ENCODE data around the gene PDXK.
A peak's percentile ranks its signal among the peaks of the same experiment; 100 is the strongest.

The PDXK gene

GRCh38 chr21:43783098-43783700 lies 64.3 kb downstream of the PDXK start:
- no peak for DNase-seq

GRCh38 chr21:43785134-43785533 lies 66.2 kb downstream of the PDXK start:
- no peak for DNase-seq

GRCh38 chr21:43786300-43786806 lies 67.4 kb downstream of the PDXK start:
- no peak for DNase-seq

DNA sequence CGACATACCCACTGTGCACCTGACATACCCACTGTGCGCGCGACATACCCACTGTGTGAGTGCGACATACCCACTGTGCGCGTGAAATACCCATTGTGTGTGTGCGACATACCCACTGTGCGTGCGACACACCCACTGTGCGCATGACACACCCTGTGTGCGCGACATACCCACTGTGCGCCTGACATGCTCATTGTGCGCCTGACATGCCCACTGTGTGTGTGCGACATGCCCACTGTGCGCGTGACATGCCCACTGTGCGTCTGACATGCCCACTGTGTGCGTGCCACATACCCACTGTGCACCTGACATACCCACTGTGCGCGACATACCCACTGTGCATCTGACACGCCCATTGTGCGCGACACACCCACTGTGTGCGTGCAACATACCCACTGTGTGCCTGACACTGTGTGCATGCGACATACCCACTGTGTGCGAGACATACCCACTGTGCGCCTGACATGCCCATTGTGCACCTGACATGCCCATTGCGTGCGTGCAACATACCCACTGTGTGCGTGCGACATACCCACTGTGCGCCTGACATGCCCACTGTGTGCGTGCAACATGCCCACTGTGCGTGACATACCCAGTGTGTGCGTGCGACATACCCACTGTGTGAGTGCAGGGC lies 68.0 kb downstream of the PDXK start:
- DNase-seq: no peak

GRCh38 chr21:43789276-43790009 lies 70.5 kb downstream of the PDXK start, which contains the start of gene RRP1:
RRP1 (plus strand) TSS chr21:43789577; CDS start chr21:43789630, 53 bp downstream.
- DNase-seq: peak; percentile 92

DNA sequence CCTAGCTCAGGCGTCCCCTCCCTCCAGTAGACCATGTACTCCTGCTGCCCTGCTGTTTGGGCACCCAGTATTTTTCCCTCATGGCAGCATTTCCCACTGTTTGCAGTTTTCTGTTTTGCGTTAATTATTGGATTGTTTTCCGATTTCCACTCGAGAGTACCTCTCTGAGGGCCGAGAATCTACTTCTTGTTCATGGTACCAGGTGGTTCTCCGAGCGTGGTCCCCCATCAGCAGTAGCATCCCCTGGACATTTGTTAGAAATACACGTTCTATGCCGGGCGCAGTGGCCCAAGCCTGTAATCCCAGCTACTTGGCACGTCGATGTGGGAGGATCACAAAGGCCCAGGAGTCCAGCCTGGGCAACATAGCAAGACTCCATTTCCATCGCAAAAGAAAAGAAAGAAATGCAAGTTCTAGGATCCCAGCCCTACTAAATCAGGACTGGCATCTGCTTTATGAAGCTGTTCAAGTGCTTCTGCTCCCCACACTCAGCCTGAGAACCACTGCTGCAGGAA lies 71.1 kb downstream of the PDXK start:
- no peak for DNase-seq

DNA sequence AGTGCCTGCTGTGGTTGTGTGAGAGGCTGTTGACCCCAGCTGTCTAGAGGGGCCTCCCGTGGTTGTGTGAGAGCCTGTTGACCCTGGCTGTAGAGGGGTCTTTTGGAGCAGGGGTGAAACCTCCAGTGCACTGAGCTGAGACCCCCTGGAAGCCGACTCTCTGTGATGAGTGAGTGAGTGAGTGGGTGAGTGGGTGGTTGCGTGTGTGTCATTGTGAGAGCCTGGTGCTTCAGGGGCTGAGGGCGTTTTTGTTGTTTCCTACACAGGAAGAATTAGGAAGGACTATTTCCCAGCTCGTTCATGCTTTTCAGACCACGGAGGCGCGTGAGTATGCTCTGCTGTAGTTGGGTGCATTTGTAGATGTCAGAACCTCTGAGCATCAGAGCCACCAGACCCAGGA lies 73.5 kb downstream of the PDXK start:
- no peak for DNase-seq

DNA sequence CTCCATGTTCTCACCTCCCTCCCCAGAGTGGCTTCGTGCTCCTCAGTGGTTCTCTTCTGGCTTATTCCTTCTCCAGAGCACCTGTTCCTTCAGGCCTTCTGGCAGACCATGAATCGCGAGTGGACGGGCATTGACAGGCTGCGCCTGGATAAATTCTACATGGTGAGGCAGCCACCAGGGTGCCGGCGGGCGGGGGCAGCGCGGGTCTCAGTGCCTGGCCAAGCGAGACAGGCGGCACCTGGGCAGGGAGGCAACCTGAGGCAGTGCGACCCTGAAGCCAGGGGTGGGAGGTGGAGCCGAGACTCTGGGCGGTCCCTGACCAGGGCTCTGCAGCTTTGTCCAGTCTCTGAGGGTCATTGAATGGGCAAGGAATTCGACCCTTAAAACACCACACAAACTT lies 74.3 kb downstream of the PDXK start:
- no peak for DNase-seq

DNA sequence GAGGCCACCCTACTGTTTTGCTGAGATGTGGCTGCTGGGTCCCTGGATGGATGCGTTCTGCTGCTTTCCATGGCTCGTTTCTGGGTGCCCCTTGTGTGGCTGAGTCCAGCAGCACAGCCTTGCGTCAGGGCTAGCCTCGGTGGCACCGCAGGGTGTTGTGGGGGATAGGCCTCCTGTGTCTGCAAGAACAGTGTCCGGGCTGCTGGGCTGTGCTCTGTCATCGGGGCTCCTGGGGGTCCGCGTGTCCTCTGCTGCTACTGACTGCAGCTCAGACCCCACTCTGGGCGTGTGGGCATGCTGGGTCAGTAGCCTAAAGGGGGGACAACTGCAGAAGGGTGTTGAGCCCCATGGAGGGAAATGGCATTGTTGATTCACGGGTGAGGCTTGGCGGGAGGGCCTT lies 75.4 kb downstream of the PDXK start:
- DNase-seq: no peak

DNA sequence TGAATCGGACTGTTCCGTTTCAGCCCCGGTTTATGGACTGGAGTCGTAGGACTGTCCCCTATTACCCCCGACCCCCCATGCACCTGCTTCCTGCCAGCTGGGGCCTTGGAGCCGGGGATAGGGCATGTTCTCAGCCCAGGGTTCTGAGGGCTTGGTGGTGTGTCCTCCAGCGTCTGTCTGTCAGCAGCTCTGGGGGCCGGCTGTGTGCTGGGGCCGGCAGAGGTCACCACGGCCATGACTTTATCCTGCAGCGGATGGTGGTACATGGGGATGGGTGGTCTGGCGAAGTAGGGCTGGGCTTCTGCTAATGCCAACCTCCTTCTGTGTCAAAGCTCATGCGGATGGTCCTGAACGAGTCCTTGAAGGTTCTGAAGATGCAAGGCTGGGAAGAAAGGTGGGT lies 75.9 kb downstream of the PDXK start:
- DNase-seq: no peak

GRCh38 chr21:43797415-43797814 lies 78.5 kb downstream of the PDXK start:
- no peak for DNase-seq

DNA sequence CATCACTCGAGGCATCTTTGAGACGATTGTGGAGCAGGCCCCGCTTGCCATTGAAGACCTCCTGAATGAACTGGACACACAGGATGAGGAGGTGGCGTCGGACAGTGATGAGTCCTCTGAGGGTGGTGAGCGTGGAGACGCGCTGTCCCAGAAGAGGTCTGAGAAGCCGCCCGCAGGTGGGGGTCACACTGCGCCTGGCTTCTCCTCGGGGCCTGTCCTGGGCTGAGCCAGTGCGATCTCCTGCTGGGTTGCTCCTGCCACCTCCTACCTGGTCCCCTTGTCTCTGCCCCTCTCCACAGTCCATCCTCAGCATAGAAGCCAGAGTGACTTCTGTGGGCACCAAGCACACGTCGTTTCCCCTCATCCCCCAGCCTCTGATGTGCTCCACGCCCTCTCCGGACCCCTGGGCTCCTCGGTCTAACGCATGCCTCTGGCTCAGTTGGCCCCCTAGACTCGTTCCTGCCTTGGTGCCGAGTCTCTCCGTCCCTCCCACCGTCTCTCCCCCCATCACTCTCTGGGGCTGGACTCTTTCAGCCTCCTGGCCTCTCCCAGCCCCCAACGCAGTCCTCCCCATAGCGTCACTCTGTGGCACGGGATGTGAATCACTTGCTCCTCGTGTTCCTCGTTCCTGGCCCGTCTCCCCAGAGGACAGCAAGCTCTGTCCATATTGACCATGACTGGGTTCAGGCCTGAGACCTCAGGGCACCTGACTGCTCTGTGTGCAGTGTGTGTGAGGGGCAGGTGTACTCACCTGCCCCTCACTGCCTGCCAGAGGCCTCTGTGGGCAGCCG lies 79.2 kb downstream of the PDXK start:
- DNase-seq: no peak

- DNase-seq: no peak
Measured at GRCh38 chr21:43799301-43799840, 80.4 kb downstream of the PDXK start.

GRCh38 chr21:43800124-43800523 lies 81.2 kb downstream of the PDXK start:
- no peak for DNase-seq

- no peak for DNase-seq
Measured at GRCh38 chr21:43800566-43800965, 81.6 kb downstream of the PDXK start.

DNA sequence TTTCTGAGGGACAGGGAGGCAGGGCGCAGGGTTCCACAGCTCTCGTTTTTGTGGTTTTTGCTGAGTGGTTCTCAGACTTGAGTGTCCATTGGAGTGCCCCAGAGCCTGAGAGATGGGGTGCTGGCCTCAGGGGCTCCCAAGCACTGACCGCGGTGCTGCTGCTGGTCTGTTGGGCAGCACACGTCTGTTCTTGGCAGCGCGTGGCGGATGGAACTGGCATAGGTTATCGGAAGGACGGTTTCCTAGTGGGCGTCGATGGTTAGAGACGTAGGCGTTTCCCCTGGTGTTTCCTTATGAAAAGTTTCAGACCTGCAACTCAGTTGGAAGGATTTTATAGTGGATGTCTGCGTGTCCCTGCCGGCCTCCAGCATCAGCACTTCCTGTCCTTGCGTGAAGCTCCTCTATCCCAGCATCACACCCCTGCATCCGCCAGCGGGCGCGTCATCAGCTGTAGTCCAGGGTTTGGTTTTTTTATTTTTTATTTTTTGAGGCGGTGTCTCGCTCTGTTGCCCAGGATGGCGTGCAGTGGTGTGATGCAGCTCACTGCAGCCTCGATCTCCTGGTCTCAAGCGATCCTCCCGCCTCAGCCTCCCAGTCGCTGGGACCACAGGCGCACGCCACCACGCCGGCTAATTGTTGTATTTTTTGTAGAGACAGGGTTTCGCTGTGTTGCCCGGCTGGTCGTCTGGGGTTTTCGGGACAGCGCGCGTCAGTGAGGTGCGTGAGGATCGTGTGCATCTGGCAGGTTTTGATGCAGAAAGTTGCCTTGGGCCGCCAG lies 82.3 kb downstream of the PDXK start:
- DNase-seq: no peak

DNA sequence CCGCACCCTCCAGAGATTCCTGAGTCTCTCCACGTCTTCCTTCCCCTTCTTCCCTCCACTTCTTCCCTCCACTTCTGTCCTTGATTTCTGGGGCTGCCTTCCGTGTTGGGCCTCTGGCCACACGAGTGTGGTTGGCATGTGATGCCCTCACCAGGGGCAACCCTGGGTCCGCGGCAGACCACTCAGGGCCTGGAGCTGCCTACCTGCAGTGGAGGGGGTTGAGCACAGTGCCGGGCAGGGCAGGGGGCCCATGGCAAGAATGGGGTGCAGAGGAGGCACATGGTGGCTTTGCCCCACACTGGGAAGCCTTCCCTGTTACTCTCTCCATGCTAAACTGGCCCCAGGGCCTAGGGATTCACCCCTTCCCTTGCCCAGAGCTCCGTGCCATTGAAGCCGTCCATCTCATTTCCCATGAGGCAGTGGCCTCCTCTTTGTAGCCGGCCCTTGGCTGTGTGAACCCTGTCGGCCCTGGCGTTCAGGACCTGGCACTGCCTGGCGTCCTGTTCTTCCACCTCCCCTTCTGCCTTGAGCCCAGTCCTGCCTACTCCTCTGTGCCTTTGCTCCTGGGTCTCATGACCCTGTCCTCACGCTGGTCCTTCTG lies 83.9 kb downstream of the PDXK start:
- no peak for DNase-seq

DNA sequence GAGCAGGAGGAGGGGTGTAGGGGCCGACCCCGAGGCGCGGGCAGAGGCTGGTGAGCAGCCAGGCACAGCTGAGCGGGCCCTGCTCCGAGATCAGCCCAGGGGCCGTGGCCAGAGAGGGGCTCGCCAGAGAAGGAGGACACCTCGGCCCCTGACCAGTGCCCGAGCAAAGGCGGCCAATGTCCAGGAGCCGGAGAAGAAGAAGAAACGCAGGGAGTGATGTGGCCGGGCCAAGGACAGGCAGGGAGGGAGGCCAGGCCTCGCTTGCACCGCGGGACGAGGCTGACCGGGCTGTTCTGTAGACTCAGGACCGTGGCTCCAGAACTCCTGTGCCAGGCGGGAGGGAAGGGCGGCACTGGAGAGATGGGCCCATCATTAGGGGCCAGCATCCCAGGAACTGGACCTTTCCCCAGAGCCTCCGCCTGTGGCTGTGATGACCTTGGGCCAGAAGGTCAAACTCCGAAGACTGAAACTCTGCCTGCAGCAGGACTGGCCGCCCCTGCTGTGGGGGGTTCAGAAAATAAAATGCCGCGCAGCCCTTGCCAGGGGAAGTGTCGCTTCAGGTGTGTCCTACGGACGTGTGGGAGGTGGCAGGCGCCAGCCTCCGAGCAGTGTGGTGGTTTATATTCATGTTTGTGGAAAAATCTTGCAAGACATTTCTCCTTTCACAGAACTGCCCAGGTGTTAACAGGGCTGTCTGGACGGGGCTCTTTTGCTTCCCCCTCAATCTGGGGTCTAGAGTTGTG lies 84.8 kb downstream of the PDXK start:
- no peak for DNase-seq

GRCh38 chr21:43805275-43805800 lies 86.4 kb downstream of the PDXK start:
- no peak for DNase-seq

DNA sequence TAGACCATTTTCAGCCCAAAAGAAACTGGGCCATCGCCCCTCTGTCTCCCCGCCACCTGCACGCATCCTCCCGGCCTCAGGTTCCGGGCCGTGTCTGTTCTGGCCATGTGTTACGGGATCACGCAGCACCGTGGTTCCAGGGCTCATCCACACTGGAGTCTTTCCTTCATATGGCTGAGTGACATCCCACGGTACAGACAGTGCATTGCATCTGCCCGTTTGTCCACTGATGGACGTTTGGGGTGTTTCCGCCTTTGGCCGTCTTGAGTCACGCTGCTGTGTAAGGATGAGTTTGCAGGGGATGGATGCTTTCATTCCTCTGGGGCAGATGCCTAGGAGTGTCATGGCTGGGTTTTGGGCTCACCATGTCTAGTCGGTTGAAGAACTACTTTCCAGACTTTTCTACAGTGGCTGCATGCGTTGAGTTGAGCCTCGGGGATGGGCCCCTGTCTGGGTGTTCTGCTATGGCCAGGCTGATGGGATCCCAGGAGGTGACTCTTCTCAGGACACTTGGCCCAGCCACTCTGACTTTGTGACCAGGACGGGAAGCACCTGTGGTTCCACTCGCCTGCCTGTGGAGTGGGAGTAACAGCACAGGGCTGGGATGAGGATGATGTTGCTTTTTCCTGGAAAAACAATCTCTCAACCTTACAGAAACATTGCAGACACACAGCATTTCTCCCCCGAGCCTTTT lies 87.2 kb downstream of the PDXK start:
- no peak for DNase-seq

Measured in activated gamma-delta T cell treated with Interleukin-2 at 50 U/mL for 16 hours (primary cell).